Loucy (cell line): ENCODE results near the gene NRXN3.

ENCODE experiments used
- EZH2phosphoT487 ChIP-seq: fragments of 200-600 bp; IDR thresholded peaks from 2 replicates; pipeline ENCODE4 v1.6.1; 2018; ENCODE audit warnings: antibody characterized with exemption, mild to moderate bottlenecking, moderate library complexity, borderline replicate concordance
- TF ChIP-seq, protein P1 (sequence below): fragments of 200-600 bp; sonication (generic); conservative IDR thresholded peaks from 2 replicates; pipeline ENCODE4 v1.5.1; 2014; ENCODE audit warnings: mild to moderate bottlenecking, antibody characterized with exemption, low read length

GRCh38 chr14:79730196-79730595 lies 1560.0 kb downstream of the NRXN3 start:
- TF ChIP-seq, protein P1, sequence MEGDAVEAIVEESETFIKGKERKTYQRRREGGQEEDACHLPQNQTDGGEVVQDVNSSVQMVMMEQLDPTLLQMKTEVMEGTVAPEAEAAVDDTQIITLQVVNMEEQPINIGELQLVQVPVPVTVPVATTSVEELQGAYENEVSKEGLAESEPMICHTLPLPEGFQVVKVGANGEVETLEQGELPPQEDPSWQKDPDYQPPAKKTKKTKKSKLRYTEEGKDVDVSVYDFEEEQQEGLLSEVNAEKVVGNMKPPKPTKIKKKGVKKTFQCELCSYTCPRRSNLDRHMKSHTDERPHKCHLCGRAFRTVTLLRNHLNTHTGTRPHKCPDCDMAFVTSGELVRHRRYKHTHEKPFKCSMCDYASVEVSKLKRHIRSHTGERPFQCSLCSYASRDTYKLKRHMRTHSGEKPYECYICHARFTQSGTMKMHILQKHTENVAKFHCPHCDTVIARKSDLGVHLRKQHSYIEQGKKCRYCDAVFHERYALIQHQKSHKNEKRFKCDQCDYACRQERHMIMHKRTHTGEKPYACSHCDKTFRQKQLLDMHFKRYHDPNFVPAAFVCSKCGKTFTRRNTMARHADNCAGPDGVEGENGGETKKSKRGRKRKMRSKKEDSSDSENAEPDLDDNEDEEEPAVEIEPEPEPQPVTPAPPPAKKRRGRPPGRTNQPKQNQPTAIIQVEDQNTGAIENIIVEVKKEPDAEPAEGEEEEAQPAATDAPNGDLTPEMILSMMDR: no peak
- no peak for TF ChIP-seq EZH2phosphoT487
